ENCODE measurements around the gene PRKG1.

DNA sequence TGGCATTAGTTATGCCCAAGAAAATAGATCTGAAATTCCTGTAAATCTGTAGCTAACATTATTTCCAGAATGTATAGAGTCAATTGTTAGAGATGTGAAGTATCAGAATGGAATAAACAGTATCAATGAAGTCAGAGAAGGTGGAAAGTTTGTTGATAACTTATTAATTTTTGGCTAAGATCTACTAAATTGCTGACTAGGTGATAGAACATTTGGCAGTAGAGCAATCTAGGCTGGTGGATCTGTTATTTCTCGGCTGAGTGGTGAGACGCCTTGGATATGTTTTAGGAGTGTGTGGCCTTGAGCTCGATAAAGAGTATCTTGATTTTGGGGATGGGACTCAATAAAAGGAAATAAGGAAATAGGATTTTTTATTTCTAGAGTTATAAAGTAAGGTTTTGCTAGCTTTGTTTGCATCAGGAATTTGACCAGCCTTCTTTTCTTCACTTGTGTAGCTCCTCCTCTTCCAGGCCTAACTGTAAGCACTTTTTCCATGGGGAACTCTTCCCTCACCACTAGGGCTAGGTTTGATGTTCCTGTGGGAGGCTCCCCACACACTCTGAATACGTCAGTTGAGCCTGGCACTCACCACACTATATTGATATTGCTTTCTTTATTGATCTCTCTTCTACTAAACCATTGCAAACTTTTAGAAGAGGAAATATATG lies 711.9 kb downstream of the PRKG1 start:
- TF ChIP-seq, protein P1, sequence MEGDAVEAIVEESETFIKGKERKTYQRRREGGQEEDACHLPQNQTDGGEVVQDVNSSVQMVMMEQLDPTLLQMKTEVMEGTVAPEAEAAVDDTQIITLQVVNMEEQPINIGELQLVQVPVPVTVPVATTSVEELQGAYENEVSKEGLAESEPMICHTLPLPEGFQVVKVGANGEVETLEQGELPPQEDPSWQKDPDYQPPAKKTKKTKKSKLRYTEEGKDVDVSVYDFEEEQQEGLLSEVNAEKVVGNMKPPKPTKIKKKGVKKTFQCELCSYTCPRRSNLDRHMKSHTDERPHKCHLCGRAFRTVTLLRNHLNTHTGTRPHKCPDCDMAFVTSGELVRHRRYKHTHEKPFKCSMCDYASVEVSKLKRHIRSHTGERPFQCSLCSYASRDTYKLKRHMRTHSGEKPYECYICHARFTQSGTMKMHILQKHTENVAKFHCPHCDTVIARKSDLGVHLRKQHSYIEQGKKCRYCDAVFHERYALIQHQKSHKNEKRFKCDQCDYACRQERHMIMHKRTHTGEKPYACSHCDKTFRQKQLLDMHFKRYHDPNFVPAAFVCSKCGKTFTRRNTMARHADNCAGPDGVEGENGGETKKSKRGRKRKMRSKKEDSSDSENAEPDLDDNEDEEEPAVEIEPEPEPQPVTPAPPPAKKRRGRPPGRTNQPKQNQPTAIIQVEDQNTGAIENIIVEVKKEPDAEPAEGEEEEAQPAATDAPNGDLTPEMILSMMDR (IDR thresholded peaks at IDR 0.05), result no peak
- TF ChIP-seq JUN (CRISPR knock-in tag; IDR thresholded peaks at IDR 0.05), result no peak
- TF ChIP-seq ZSCAN18 (CRISPR knock-in tag; IDR thresholded peaks at IDR 0.05), result no peak
- no peak for TF ChIP-seq EMX1 (CRISPR knock-in tag; IDR thresholded peaks at IDR 0.05)
- no peak for TF ChIP-seq ZBTB21 (CRISPR knock-in tag; IDR thresholded peaks at IDR 0.05; ENCODE audit: borderline replicate concordance)
- TF ChIP-seq, protein P2, sequence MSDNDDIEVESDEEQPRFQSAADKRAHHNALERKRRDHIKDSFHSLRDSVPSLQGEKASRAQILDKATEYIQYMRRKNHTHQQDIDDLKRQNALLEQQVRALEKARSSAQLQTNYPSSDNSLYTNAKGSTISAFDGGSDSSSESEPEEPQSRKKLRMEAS (CRISPR knock-in tag; IDR thresholded peaks at IDR 0.05), result no peak
- no peak for TF ChIP-seq TEAD4 (CRISPR knock-in tag; IDR thresholded peaks at IDR 0.05)
- no peak for TF ChIP-seq ELF4 (CRISPR knock-in tag; IDR thresholded peaks at IDR 0.05; ENCODE audit: low read depth)
- TF ChIP-seq MXD4 (CRISPR knock-in tag; IDR thresholded peaks at IDR 0.05; ENCODE audit: borderline replicate concordance), result no peak
- TF ChIP-seq RELA (CRISPR knock-in tag; IDR thresholded peaks at IDR 0.05; ENCODE audit: borderline replicate concordance), result no peak
- TF ChIP-seq CREB1 (CRISPR knock-in tag; IDR thresholded peaks at IDR 0.05), result no peak

Measured in WTC11 (cell line).